Measurements from ENCODE around the gene BDP1.
"Not testable (repeated sequence)": the region's sequence is repeated elsewhere in the genome, so short reads cannot be mapped to it uniquely, and the experiment has no call there.

The BDP1 gene

GRCh38 chr5:71475788-71476384, 20.4 kb downstream of the BDP1 start:
- no peak for DNase-seq

DNA sequence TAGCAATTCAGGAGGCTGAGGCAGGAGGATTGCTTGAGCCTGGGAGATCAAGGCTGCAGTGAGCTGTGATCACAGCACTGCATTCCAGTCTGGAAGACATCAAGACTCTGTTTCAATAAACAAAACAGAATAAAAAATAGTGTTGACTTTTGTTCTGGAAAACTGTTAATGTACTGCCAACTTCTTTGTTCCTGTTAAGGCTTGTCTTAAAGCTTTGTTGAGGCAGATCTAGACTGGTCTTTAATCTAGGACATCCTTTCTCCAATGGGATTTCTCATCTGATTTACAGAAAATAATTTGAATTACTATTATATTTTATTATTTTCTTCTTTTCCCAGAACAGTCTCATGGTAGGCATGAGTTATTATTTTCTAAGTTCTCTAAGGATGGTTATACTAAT, 26.0 kb downstream of the BDP1 start:
- no peak for DNase-seq

- DNase-seq, result no peak
Measured at GRCh38 chr5:71482132-71482531, 26.7 kb downstream of the BDP1 start.

DNA sequence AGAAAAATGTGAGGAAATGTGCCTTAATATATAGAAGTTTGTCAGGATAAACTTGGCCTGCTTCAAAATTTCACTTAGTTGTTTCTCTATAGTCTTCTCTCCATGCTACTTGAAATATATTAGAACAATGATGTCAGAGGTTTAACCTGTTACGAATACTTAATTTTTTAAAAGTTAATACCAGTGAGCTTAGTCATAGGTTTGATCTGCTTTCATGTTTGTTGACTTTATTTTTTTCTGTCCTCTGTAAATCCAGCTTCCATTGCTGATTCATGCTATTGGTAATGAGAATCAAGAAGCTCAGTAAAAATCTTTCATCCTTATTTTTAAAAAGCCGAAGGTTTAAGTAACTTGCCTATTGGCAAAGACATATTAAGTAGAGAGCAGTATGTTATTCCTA, 27.9 kb downstream of the BDP1 start:
- DNase-seq, result no peak

DNA sequence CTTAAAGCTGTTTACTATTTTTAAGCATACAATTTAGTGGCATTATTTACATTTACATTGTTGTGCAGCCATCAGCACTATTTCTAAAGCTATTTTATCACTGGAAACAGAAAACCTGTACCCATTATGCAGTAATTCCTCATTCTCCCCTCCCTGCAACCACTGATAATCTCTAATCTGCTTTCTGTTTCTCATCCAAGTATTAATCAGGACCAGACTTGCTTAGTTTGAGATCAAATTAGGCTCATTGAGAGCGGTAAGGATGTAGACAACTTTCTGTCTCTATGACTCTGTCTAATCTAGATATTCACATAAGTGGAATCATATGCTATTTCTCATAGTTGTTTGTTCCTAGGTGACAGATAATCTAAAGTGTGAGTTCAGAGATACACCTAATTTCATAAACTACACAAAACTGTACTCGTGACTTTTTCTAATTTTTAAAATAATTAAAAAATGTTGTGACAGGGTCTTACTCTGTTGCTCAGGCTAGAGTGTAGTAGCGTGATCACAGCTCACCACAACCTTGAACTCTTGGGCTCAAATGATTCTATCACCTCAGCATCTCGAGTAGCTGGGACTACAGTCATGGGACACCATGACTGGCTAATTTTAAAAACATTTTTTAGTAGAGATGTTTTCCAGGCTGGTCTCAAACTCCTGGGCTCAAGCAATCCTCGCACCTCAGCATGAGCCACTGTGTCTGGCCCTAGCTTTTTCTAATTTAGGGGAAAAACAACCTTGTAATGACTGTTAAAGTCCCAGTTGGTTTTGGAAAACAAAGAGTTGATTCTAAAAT, 37.6 kb downstream of the BDP1 start:
- DNase-seq, result no peak

DNA sequence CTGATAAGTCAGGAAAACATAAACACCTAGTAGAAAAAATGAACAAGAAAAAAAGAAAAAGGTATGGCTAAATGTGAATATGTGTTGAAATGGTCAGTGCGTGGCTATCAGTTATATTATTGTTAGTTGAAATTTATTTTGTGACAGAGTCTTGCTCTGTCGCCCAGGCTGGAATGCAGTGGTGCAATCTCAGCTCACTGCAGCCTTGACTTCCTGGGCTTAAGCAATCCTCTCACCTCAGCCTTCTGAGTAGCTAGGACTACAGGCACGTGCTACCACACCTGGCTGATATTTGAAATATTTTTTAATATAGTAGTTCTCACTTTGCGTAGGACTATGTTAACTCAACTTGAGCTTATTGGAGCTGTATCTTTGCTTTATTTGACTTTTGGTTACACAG, 38.8 kb downstream of the BDP1 start:
- not testable (repeated sequence) for DNase-seq

- not testable (repeated sequence) for DNase-seq
Measured at GRCh38 chr5:71498756-71499155, 43.3 kb downstream of the BDP1 start.

DNA sequence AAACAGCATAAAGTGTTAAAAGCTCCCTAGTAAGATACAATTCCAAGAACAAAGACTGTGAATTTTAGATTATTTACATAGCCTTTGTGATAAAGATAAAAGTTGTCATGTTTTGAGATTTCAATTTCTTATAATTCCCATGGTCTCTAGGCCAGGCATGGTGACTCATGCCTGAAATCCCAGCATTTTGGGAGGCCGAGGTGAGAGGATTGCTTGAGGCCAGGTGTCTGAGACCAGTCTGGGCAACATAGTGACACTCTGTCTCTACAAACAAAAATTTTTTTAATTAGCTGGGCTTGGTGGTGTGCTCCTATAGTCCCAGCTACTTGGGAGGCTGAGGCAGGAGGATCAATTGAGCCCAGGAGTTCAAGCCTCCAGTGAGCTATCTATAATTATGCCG, 48.1 kb downstream of the BDP1 start:
- no peak for DNase-seq

- DNase-seq, result no peak
Measured at GRCh38 chr5:71522151-71522550, 66.7 kb downstream of the BDP1 start.

DNA sequence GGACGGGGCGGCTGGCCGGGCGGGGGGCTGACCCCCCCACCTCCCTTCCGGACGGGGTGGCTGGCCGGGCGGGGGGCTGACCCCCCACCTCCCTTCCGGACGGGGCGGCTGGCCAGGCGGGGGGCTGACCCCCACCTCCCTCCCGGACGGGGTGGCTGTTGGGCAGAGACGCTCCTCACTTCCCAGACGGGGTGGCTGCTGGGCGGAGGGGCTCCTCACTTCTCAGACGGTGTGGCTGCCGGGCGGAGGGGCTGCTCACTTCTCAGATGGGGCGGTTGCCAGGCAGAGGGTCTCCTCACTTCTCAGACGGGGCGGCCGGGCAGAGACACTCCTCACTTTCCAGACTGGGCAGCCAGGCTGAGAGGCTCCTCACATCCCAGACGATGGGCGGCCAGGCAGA, 70.2 kb downstream of the BDP1 start:
- not testable (repeated sequence) for DNase-seq

DNA sequence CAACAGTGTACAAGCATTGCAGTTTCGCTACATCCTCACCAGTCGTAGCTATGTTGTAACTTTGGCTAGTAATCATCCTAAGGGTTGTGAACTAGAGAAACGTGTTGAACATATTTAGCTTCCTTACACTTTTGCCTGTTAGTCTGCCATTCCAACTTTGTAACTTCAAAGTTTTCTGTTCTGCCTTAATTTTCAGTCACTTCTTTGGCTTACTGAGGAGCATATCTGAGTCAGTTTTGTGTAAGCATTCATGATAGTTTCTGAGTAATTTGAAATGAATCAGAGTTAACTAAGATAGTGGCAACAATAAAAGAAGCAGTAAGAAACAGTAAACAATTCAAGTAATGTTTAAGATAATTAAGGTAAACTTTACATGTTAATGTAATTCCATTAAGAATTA, 72.8 kb downstream of the BDP1 start:
- no peak for DNase-seq

DNA sequence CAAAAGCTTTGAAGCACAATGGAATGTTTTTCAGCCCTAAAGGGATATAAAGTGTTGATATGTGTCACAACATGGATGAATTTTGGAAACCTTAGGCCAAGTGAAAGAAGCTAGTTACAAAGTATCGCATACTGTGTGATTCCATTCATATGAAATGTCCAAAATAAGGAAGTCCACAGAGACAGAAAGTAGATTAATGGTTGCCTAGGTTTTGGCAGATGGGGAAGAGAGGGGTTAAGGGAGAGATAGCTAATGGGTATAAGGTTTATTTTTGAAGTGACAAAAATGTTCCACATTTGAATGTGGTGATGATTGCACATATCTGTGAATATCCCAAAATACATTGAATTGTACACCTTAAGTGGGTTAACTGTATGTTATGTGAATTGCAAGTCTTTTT, 74.2 kb downstream of the BDP1 start:
- no peak for DNase-seq

GRCh38 chr5:71533142-71533541, 77.7 kb downstream of the BDP1 start:
- DNase-seq, result no peak

- no peak for DNase-seq
Measured at GRCh38 chr5:71533615-71534014, 78.2 kb downstream of the BDP1 start.

DNA sequence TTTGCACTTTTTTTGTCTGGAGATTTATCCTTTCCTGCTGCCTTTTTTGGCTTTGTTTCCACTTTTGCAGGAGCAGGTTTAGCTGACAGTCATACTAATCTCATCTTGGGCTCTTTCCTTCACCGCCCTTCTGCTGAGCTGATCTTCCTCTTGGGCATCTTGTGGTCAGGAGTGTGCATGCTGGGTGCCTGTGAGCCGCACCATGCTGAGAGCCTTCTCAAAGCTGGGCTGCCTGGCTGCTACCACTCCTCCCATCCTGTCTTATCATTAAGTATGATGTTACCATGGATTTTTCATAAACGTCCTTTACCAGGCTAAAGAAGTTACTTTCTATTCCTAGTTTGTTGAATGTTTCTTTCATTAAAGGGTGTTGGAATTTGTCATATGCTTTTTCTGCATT, 82.2 kb downstream of the BDP1 start:
- no peak for DNase-seq

DNA sequence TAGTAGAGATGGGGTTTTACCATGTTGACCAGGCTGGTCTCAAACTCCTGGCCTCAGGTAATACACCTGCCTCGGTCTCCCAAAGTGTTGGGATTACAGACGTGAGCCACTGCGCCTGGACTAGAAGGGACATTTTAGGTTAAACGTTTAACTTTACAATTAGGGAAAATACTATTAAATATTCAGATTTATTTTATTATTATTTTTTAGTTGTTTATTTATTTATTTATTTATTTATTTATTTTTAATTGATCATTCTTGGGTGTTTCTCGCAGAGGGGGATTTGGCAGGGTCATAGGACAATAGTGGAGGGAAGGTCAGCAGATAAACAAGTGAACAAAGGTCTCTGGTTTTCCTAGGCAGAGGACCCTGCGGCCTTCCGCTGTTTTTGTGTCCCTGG, 95.4 kb downstream of the BDP1 start:
- DNase-seq, result not testable (repeated sequence)

DNA sequence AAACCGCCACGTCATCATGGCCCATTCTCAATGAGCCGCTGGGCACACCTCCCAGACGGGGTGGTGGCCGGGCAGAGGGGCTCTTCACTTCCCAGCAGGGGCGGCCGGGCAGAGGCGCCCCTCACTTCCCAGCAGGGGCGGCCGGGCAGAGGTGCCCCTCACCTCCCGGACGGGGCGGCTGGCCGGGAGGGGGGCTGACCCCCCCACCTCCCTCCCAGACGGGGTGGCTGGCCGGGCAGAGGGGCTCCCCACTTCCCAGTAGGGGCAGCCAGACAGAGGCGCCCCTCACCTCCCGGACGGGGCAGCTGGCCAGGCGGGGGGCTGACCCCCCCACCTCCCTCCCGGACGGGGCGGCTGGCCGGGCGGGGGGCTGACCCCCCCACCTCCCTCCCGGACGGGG, 96.1 kb downstream of the BDP1 start:
- DNase-seq, result not testable (repeated sequence)

DNA sequence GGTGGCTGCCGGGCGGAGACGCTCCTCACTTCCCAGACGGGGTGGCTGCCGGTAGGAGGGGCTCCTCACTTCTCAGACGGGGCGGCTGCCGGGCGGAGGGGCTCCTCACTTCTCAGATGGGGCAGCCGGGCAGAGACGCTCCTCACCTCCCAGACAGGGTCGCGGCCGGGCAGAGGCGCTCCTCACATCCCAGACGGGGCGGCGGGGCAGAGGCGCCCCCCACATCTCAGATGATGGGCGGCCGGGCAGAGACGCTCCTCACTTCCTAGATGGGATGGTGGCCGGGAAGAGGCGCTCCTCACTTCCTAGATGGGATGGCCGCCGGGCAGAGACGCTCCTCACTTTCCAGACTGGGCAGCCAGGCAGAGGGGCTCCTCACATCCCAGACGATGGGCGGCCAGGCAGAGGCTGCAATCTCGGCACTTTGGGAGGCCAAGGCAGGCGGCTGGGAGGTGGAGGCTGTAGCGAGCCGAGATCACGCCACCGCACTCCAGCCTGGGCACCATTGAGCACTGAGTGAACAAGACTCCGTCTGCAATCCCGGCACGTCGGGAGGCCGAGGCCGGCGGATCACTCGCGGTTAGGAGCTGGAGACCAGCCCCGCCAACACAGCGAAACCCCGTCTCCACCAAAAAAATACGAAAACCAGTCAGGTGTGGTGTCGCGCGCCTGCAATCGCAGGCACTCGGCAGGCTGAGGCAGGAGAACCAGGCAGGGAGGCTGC, 96.7 kb downstream of the BDP1 start:
- not testable (repeated sequence) for DNase-seq

GRCh38 chr5:71563161-71563560, 107.7 kb downstream of the BDP1 start:
- DNase-seq, result no peak

- no peak for DNase-seq
Measured at GRCh38 chr5:71564895-71565294, 109.4 kb downstream of the BDP1 start.

DNA sequence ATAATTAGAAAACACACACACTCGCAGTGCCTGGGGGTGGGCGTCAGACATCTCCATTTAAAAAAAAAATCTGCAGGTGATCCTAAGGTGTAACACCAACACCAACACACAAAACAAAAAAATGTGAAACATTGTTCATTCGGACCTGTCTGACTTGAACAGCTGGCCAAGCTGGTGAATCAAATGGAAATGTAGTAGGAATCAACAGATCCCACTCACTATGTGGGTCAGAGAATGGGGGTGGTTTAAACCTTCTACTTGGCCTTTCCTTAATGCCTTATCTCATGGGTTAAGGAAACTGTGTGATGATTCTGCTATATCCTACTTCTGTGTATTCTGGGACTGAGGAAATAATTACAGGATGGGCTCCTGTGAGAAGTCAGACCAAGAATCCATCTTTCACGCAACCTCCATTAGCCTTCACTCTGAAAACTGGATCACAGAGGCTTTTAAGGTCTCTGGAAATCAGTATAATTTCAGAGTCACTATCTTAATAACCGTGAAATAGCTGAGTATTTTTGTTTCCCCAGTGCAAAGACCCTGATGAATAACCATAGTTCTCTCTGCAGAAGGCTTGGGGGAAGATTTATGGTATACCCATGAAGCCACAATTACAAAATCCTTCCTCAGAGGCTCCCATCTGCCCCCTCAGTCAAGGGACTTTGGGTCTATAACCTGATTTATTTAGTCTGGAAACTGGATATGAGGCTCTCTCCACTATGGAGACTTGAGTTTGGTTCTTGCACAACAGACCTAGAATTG, 114.5 kb downstream of the BDP1 start:
- DNase-seq, result no peak

- DNase-seq, result not testable (repeated sequence)
Measured at GRCh38 chr5:71571811-71572210, 116.4 kb downstream of the BDP1 start.

- DNase-seq, result no peak
Measured at GRCh38 chr5:71573591-71573990, 118.1 kb downstream of the BDP1 start.
